ENCODE data around the gene MARK2.

- TF ChIP-seq, protein P1, sequence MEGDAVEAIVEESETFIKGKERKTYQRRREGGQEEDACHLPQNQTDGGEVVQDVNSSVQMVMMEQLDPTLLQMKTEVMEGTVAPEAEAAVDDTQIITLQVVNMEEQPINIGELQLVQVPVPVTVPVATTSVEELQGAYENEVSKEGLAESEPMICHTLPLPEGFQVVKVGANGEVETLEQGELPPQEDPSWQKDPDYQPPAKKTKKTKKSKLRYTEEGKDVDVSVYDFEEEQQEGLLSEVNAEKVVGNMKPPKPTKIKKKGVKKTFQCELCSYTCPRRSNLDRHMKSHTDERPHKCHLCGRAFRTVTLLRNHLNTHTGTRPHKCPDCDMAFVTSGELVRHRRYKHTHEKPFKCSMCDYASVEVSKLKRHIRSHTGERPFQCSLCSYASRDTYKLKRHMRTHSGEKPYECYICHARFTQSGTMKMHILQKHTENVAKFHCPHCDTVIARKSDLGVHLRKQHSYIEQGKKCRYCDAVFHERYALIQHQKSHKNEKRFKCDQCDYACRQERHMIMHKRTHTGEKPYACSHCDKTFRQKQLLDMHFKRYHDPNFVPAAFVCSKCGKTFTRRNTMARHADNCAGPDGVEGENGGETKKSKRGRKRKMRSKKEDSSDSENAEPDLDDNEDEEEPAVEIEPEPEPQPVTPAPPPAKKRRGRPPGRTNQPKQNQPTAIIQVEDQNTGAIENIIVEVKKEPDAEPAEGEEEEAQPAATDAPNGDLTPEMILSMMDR (IDR thresholded peaks at IDR 0.05; ENCODE audit: low read depth, low read length, poor library complexity, severe bottlenecking), result no peak
- TF ChIP-seq EZH2phosphoT487 (IDR thresholded peaks at IDR 0.05; ENCODE audit: borderline replicate concordance, low read length), result no peak
Measured at GRCh38 chr11:63862923-63863322, 24.0 kb downstream of the MARK2 start.

Measured in DOHH2 (cell line).